ENCODE data around the gene CD244.
A peak's percentile ranks its signal among the peaks of the same experiment; 100 is the strongest.
"Not testable (repeated sequence)": the region's sequence is repeated elsewhere in the genome, so short reads cannot be mapped to it uniquely, and the experiment has no call there.

The CD244 gene, protein sequence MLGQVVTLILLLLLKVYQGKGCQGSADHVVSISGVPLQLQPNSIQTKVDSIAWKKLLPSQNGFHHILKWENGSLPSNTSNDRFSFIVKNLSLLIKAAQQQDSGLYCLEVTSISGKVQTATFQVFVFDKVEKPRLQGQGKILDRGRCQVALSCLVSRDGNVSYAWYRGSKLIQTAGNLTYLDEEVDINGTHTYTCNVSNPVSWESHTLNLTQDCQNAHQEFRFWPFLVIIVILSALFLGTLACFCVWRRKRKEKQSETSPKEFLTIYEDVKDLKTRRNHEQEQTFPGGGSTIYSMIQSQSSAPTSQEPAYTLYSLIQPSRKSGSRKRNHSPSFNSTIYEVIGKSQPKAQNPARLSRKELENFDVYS

DNA sequence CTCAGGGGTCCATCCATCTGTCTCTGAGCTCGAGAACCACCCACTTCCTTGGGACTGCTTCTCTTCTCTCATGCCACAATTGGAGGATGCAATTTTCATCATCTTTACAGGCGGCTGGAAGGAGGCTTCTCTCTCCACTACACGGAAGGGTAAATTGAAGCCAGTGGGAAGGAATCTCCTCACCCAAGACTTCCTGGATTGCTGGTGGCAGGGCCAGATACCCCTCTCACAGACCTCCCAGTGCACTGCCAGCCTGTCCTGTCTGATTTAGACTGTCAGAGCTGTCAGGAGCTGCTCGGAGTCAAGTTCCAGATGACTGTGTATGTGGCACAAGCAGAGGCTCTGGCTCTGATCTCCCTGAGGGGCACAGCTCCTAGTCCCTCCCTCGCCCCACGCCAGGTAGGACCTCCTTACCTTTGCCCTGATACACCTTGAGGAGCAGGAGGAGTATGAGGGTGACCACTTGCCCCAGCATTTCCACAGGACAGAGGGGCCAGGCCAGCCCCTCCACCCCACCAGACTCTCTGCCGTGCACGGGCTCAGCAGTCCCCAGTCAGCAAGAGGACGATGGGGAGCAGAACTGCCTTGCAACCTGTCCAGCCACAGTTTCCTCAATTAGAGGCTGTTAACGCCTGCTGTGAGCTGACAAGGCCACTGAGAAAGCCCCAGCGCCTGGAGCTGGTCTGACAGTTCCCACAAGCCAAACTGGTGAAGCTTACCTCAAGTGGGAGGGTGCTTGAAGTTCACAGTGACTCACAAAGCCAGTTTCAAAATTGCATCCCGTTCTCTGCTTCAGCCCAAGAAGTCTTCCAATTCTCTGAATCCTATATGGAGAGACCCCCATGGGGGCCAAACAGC is at the start of gene CD244:
TSS of gene CD244 (minus strand) at position 685 of the 858 bp plus-strand sequence. CDS start at position 475, 210 bp downstream.
- DNase-seq, result peak; percentile 53

DNA sequence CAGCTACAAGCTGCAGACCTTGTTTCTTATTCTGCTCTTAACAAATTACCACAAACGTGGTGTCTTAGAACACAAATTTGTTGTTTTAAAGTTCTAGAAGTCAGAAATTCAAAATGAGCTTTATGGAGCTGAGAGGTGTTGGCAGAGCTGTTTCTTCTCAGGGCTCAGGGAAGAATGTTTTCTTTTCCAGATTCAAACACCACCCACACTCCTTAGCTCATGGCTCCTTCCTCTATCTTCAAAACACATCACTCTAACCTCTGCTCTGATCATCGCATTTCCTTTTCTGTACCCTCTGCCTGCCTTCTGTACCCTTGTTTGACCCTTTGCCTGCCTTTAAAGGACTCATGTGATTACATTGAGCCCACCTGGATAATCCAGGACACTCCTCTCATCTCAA is 49.2 kb upstream of the CD244 start:
- DNase-seq, result no peak

DNA sequence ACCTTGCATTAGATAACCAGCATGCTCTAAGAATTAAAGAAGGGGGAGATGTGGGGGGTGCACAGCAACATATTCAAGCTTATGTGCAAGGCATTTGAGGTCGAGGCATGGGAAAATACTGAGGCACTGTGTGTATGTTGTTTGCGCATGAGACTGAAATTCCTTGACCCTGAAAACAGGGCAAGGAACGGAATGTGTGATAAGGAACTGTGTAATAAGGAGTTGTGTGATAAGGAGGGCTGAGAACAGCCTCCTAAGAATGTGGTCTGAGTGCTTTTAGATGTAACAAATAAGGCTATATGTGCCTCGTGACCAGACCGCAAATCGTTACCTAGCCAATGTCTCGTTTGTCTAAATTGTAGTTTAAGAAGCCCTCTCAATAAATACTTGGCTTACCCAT is 48.8 kb upstream of the CD244 start:
- DNase-seq, result no peak

DNA sequence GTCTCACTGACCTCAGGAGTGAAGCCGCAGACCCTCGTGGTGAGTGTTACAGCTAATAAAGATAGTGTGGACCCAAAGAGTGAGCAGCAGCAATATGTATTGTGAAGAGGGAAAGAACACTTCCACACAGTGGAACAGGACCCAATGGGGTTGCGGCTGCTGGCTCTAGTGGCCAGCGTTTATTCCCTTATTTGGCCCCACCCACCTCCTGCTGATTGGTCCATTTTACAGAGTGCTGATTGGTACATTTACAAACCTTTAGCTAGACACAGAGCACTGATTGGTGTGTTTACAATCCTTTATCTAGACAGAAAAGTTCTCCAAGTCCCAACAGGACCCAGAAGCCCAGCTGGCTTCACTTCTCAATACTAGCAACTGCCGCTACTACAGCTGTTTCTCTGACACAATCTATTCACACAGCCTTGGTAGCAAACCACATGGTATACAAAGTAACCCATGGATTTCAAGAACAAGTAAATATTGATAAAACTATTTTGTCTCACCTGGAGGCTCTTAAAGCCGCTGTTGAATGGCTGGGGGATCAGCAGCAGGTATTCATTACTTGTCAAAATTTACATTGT is 47.6 kb upstream of the CD244 start:
- DNase-seq, result no peak

DNA sequence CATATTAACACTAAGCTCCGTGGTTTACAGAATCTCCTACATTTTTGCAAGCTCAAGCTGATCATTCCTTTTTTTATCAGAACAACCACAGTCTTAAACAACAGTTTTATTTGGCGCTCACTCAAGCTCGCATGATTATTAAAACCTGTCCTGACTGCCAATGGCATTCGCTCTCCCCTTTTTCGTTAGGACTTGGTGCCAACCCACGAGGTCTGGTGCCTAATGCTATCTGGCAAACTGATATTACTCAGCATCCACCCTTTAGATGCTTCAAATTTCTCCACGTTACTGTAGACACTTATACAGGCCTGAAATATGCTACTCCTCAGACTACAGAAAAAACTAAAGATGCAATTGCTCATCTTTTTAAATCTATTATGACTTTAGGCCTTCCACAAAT is 45.3 kb upstream of the CD244 start:
- DNase-seq, result no peak

DNA sequence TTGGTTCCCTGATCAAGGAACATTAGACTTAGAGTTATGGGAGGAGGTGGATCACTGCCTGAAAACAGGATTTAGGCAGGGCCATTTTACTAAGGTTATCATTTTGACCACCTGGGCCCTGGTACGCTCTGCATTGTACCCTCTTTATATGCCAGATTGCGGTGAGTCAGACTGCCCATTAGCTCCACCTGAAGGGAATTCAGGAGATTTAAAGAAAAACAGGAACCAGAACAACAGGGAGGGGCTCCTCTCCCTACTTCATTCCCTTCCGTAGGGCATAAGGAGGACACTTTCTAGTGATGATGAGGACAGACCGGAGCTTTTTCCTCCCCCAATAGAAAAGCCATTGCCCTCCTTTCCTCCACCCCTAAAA is 42.9 kb upstream of the CD244 start:
- DNase-seq, result no peak

DNA sequence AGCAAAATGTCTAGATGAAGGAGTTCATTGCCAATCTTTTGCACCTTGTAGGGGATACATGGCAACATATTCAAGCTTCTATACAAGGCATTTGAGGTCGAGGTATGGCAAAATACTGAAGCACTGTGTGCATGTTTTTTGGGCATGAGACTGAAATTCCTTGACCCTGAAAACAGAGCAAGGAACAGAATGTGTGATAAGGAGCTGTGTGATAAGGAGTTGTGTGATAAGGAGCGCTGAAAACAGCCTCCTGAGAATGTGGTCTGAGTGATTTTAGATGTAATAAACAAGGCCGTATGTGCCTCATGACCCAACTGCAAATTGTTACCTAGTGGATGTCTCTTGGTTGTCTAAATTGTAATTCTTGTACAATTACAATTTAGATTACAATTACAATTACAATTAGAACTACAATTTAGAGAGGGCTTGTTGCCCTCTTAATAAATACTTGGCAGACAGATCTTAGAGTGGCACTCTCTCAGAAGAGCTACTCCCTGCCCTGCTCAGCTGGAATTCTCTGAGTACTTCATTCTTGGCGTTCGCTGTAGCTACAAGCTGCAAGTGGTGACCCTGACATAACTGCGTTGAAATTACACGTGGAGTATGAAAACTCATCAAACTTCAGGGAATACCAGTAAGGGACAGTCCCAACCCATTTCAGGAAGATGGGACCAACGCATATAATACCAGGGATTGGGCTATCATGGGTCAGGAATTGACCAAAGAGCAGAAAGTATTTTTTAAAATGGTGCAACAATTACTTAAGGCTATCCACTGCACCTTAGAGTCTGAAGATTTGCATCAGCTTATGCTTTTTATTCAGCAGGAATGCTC is 42.3 kb upstream of the CD244 start:
- DNase-seq, result no peak

DNA sequence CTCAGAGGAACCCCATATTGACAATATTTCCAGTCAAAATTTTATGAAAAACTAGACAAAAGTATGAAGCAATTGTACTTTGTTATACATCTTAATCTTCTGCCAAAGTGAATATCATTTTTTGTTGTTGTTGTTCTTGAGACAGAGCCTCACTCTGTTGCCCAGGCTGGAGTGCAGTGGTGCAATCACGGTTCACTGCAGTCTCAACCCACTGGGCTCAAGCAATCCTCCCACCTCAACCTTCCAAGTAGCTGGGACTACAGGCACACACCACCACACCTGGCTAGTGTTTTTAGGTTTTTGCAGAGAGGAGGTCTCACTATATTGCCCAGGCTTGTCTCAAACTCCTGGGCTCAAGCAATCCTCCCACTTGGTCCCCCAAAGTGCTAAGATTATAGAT is 39.6 kb upstream of the CD244 start:
- DNase-seq, result not testable (repeated sequence)

DNA sequence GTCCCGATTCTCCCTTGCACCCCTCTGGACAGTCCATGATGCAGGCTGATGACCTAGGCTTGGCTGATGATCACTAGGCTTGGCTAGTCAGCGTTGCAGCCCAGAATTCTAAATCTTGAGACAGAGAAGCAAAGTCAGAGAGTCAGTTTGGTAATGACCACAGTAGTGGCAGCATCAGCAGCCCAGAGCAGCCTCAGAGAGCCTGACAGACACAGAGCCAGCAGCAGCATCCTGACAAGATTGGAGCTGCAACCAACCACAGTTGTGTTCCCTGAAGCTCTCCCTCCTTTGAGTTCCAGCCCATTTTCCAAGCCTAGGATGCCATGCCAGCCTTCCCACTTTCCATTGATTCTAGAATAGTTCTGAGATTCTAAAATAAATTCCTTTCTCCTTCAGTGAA is 39.1 kb upstream of the CD244 start:
- no peak for DNase-seq

DNA sequence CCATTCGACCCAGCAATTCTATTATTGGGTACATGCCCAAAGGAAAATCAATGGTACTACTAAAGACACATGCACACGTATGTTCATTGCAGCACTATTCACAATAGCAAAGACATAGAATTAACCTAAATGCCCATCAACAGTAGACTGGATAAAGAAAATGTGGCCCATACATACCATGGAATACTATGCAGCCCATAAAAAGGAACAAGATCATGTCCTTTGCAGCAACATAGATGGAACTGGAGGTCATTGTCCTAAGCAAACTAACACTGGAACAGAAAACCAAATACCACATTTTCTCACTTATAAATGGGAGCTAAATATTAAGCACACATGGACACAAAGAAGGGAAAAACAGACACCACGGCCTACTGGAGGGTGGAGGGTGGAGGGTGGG is 38.0 kb upstream of the CD244 start:
- DNase-seq, result not testable (repeated sequence)

DNA sequence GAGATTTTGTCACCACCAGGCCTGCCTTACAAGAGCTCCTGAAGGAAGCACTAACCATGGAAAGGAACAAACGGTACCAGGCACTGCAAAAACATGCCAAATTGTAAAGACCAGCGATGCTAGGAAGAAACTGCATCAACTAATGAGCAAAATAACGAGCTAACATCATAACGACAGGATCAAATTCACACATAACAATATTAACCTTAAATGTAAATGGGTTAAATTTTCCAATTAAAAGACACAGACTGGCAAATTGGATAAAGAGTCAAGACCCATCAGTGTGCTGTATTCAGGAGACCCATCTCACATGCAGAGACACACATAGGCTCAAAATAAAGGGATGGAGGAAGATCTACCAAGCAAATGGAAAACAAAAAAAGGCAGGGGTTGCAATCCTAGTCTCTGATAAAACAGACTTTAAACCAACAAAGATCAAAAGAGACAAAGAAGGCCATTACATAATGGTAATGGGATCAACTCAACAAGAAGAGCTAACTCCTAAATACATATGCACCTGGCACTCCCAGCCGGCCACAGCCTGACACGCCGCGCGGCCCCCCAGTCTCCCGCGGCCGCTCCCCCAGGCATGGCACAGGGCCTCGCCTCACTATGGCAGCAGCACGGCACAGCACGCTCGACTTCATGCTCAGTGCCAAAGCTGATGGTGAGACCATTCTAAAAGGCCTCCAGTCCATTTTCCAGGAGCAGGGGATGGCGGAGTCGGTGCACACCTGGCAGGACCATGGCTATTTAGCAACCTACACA is 31.9 kb upstream of the CD244 start:
- not testable (repeated sequence) for DNase-seq

DNA sequence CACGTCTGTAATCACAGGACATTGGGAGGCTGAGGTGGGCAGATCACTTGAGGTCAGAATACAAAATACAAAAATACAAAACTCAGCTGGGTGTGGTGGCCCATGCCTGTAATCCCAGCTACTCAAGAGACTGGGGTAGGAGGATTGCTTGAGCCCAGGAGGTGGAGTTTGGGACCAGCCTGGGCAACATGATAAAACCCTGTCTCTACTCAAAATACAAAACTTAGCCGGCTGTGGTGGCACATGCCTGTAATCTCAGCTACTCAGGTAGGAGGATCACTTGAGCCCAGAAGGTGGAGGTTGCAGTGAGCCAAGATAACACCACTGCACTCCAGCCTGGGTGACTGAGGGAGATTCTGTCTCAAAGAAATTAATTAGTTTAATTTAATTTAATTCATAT is 28.8 kb upstream of the CD244 start:
- no peak for DNase-seq

DNA sequence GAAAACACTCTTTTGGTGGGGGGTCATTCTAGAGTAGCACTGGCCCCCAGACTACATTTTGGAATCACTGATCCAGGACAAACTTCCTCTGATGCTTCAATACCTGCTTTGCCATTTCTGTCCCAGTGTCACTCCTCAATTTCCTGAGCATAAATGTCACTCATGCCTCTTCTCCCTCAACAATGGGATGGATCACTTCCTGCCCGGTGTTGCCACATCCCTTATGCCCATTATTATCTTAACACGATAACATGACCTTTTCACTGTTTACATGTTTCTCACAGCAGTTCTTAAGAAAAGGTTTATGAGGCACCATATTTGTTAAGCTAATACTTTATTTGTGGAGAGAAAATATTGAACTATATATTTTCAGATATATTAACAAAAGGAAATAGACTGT is 26.2 kb upstream of the CD244 start:
- DNase-seq, result no peak

DNA sequence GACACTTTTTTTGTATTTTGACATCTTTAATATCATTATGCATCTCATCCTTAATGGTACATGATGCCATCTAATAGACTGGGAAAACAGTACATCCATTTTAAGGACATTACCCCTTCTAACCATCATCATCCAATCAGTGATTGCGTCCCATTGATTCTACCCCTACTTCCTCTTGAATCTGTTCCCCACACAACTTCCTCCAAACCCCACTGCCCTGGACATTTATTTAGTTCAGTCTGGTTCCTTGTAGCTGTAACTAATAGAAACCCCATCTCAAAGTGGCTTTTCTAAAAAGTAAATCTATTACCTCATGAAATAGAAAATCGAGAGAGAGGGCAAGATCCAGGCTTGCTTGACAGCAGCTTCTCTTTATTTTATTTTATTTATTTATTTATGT is 24.4 kb upstream of the CD244 start:
- no peak for DNase-seq

DNA sequence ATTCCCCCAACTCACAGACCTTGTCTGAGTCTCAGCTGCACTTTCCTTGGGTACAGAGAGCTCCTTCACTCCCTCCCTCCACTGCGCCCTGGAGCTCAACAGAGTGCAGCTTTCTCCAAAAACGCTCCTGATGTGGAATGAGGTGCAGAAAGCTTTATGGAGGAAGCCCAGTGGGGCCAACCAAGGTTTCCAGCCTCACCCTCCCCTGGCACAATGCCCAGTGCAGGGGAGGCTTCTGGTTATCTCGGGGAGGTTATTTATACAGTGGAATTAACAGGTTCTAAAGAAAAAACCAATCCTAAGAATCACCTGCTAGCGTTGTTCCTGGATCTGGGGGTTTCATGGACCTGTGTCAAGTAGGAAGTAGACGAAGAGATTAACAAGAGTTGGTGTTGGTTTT is 22.4 kb upstream of the CD244 start, which contains the start of gene ITLN1:
TSS of gene ITLN1 (minus strand) at position 139 of the 400 bp plus-strand sequence. CDS start 303 bp downstream, outside the sequence.
- no peak for DNase-seq

DNA sequence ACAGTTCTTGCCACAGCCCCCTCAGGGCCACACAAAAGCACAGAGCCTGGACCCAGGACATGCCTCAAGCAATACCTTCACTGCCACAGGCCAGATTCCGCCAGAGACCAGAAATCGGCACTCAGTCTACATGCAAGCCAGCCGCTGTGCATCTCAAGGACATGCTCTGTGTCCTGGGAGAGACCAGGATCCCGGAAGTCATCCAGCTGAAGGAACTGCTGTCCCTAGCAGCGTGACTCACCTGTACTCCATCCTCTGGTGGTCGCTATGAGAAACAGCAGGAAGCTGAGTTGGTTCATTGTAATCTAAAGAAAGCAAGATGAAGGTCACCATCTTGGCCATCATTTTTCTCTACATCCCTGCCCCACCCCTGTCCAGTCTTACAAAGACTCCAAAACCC is 21.9 kb upstream of the CD244 start:
- no peak for DNase-seq

DNA sequence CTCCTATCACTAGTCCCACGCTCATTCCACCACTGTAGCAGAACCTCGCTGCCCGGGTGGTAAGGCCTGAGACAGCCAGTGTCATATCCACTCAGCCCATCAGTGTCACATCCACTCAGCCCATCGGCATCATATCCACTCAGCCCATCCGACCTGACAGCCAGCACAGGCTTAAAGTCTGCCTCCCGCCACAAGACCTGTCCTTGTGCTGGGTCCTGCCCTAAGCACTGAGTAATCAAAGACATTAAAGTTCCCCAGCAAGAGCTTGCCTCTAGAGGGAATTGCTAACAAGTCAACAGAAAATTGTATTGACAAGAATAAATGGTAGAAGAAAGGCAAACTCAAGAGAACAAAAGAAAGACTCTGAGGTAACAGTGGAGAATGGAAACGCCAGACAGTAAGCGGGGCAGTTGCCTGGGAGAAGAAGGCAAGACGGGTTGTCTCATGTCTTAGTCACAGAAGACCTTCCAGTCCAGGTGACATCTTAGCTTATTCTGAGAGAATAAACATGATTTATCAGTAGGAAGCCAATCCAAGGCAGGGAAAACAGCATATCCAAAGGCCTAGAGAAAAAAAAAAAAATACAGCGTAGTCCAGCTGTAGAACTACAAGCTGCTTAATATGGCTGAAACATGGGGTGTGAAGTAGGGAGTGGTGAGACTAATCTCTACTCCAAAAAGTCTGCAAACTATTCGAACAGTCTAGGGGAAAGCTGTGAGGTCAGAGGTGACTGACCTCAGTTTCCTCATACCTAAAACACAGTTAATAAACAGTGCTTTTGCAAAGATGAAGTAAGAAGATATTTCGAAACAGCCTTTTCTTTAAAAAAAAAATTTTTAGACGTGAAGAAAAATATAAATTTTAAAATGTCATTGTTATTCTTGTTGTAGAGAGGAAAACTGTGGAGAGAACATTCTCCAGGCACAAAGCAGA is 21.2 kb upstream of the CD244 start:
- DNase-seq, result no peak

DNA sequence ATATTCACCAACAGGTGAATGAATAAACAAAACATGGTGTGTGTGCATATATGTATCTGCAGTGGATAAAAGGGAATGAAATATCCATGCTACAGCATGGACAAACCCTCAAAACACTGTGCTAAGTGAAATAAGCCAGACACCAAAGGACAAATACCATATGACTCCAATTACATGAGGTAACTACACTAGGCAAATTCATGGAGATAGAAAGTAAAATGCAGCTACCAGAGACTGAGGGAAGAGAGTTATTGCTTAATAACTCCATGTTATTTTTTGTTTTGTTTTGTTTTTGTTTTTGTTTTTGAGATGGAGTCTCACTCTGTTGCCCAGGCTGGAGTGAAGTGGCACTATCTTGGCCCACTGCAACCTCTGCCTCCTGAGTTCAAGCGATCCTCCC is 19.9 kb upstream of the CD244 start:
- DNase-seq, result no peak

DNA sequence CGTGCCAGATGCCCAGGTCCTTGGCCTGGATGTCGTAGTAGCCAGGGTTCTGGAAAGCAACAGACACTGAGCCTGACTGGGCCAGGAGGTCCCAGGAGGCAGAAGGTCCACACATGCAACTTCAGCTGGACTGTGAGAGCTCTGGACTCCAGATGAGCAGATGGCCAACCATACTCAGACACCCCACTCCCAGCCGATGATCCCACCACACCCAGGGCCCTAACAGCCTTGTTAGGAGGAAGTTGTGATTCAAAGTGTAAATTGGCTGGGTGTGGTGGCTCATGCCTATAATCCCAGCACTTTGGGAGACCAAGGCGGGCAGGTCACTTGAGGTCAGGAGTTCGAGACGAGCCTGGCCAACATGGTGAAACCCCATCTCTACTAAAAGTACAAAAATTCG is 18.6 kb upstream of the CD244 start:
- not testable (repeated sequence) for DNase-seq

DNA sequence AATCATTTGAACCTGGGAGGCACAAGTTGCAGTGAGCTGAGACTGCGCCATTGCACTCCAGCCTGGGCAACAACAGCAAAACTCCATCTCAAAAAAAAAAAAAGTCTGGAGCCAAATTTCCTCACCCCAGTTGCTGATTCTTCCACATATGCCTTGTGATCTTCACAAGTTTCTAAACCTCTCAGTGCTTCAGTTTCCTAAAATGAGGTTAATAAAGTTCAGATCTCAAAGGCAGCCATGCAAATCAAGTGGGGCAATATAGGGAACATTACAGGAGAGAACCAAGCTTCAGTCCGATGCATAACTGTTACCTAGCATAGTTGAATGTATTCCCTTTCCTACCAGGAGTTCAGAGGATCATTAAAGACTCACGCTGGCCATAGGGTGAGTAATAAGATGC is 17.5 kb upstream of the CD244 start:
- no peak for DNase-seq

DNA sequence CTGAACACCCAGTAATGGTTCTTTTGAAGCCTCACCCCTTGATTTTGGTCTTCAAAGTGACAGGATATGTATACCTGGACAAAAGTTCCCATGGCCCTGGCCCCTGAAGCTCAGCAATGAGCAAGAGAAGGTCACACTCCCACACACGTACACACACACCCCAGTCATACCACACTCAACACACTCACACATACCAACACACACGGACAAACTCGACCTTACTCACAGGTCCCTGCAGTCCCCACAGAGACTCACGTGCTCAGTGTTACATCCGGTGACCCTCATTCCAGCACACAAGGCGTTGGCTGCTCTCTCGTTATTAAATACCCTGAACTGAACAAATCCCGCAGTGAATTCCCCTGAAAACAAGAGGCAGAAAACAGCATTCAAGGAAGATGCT is 16.4 kb upstream of the CD244 start:
- peak; percentile 7 for DNase-seq

All from stimulated activated CD4-positive, alpha-beta T cell treated with anti-CD3 and anti-CD28 coated beads, Interleukin-1b, Interleukin-23, amount 100 ng/mL, for 48 hours (primary cell).